MM.1S (cell line): ENCODE results near the gene CSTF3.

Source experiments
- DNase-seq: peaks from one replicate; pipeline ENCODE4 v3.0.0-alpha.2; 2015
- H2AFZ ChIP-seq: fragments of 300-600 bp; sonication (generic); 2 replicates; pipeline ENCODE4 v1.6.0; 2016; ENCODE audit warnings: antibody characterized with exemption, low read length
- H3F3A ChIP-seq: fragments of 300-600 bp; sonication (generic); 2 replicates; pipeline ENCODE4 v1.6.1; 2016; ENCODE audit warnings: mild to moderate bottlenecking, antibody characterized with exemption, low read length, moderate library complexity, mixed read lengths; ENCODE audit not compliant: insufficient read depth
- H3K27ac ChIP-seq: fragments of 300-600 bp; sonication (generic); 2 replicates; pipeline ENCODE4 v1.5.1; 2016; ENCODE audit warnings: mild to moderate bottlenecking, low read length
- H3K27me3 ChIP-seq: fragments of 300-600 bp; sonication (generic); replicated peaks from 2 replicates; pipeline ENCODE4 v1.6.0; 2016; ENCODE audit warnings: low read length; ENCODE audit not compliant: insufficient read depth
- H3K36me3 ChIP-seq: fragments of 300-600 bp; sonication (generic); replicated peaks from 2 replicates; pipeline ENCODE4 v1.6.1; 2016; ENCODE audit warnings: mild to moderate bottlenecking, low read length, mixed read lengths; ENCODE audit not compliant: insufficient read depth
- H3K4me1 ChIP-seq: fragments of 300-600 bp; sonication (generic); 2 replicates; pipeline ENCODE4 v1.6.1; 2016; ENCODE audit warnings: low read length, mixed read lengths
- H3K4me2 ChIP-seq: fragments of 300-600 bp; sonication (generic); 2 replicates; pipeline ENCODE4 v1.6.0; 2016; ENCODE audit warnings: low read depth, low read length
- H3K4me3 ChIP-seq: fragments of 300-600 bp; sonication (generic); 2 replicates; pipeline ENCODE4 v1.5.1; 2016; ENCODE audit warnings: low read length, mixed read lengths
- H3K79me2 ChIP-seq: fragments of 300-600 bp; sonication (generic); 2 replicates; pipeline ENCODE4 v1.6.1; 2016; ENCODE audit warnings: mixed run types, low read length, mixed read lengths
- H3K9ac ChIP-seq: fragments of 300-600 bp; sonication (generic); 2 replicates; pipeline ENCODE4 v1.6.1; 2016; ENCODE audit warnings: low read length, mixed read lengths
- H3K9me2 ChIP-seq: fragments of 300-600 bp; sonication (generic); replicated peaks from 2 replicates; pipeline ENCODE4 v1.6.1; 2016; ENCODE audit warnings: mild to moderate bottlenecking, low read length, mixed read lengths; ENCODE audit not compliant: insufficient read depth
- H3K9me3 ChIP-seq: fragments of 300-600 bp; sonication (generic); replicated peaks from 2 replicates; pipeline ENCODE4 v1.6.1; 2016; ENCODE audit warnings: mild to moderate bottlenecking, low read length, mixed read lengths; ENCODE audit not compliant: insufficient read depth
- H4K20me1 ChIP-seq: fragments of 300-600 bp; sonication (generic); 2 replicates; pipeline ENCODE4 v1.6.1; 2016; ENCODE audit warnings: mild to moderate bottlenecking, low read length, moderate library complexity, mixed read lengths; ENCODE audit not compliant: insufficient read depth
- CTCF ChIP-seq: fragments of 300-600 bp; sonication (generic); IDR thresholded peaks from 2 replicates; pipeline ENCODE4 v1.5.1; 2016; ENCODE audit warnings: antibody characterized with exemption, low read length, mixed read lengths
- EZH2 ChIP-seq: fragments of 300-600 bp; sonication (generic); optimal IDR thresholded peaks from 2 replicates; pipeline ENCODE3; 2017; ENCODE audit warnings: low read depth, mild to moderate bottlenecking, antibody characterized with exemption, low read length, mixed read lengths
- EZH2phosphoT487 ChIP-seq: fragments of 300-600 bp; sonication (generic); IDR thresholded peaks from 2 replicates; pipeline ENCODE4 v1.6.1; 2018; ENCODE audit warnings: antibody characterized with exemption, low read length

Gene CSTF3

GRCh38 chr11:33157103-33158027, 3.9 kb downstream of the CSTF3 start:
- no peaks in the 10 kb centered on the region for H3K9me3 ChIP-seq
- H4K20me1 ChIP-seq: peaks cover 4% of the 10 kb centered on the region
- no peaks in the 10 kb centered on the region for H3K9me2 ChIP-seq
- H3K4me2 ChIP-seq: no peak overlapping the region
- H3K9ac ChIP-seq: no peak overlapping the region
- no peaks in the 10 kb centered on the region for H3K27me3 ChIP-seq
- H2AFZ ChIP-seq: no peak overlapping the region
- TF ChIP-seq CTCF (no peak), EZH2 (no peak), EZH2phosphoT487 (no peak)
- DNase-seq: no peak
- peaks cover 4% of the 10 kb centered on the region for H3K4me1 ChIP-seq
- H3K79me2 ChIP-seq: peaks cover 97% of the 10 kb centered on the region
- H3F3A ChIP-seq: peaks cover 5% of the 10 kb centered on the region; the same call in 1 of the 2 replicates
- no peak overlapping the region for H3K4me3 ChIP-seq
- H3K27ac ChIP-seq: no peak overlapping the region
- H3K36me3 ChIP-seq: no peaks in the 10 kb centered on the region; the same call in 1 of the 2 replicates

GRCh38 chr11:33151399-33151798, 9.9 kb downstream of the CSTF3 start:
- Histone ChIP-seq H3K9me3 (no peaks in the 10 kb centered on the region), H3K9ac (no peak overlapping the region), H2AFZ (no peak overlapping the region), H4K20me1 (peaks cover 4% of the 10 kb centered on the region), H3K27ac (no peak overlapping the region), H3K36me3 (no peaks in the 10 kb centered on the region; the same call in 1 of the 2 replicates), H3K79me2 (peaks cover 94% of the 10 kb centered on the region), H3K4me3 (no peak overlapping the region), H3K9me2 (no peaks in the 10 kb centered on the region), H3K27me3 (no peaks in the 10 kb centered on the region), H3K4me1 (no peaks in the 10 kb centered on the region), H3F3A (no peaks in the 10 kb centered on the region), H3K4me2 (no peak overlapping the region)
- no peak for TF ChIP-seq EZH2
- TF ChIP-seq CTCF: no peak
- TF ChIP-seq EZH2phosphoT487: no peak
- no peak for DNase-seq

- Histone ChIP-seq H3K4me1 (no peaks in the 10 kb centered on the region), H3K9ac (no peak overlapping the region), H3K36me3 (no peaks in the 10 kb centered on the region), H3K9me2 (no peaks in the 10 kb centered on the region), H3K4me2 (no peak overlapping the region), H3F3A (no peaks in the 10 kb centered on the region), H3K27me3 (no peaks in the 10 kb centered on the region), H3K27ac (no peak overlapping the region), H3K4me3 (no peak overlapping the region), H3K9me3 (no peaks in the 10 kb centered on the region), H3K79me2 (peaks cover 92% of the 10 kb centered on the region), H2AFZ (no peak overlapping the region), H4K20me1 (no peaks in the 10 kb centered on the region)
- TF ChIP-seq CTCF: no peak
- no peak for TF ChIP-seq EZH2phosphoT487
- no peak for TF ChIP-seq EZH2
- no peak for DNase-seq
Measured at GRCh38 chr11:33147559-33147958, 13.7 kb downstream of the CSTF3 start.
